H1 (cell line): ENCODE data around the gene RBCK1. TPM values are rescaled to one million over a fixed set of nuclear protein-coding genes. Genes with fewer than 3 reads are reported as not detected.

Experiments
- CTCF ChIA-PET: fragments of 300-600 bp; sonication (Branson Sonifier 250); formaldehyde crosslinking; loops from one replicate; lab custom pipeline; 2021; ENCODE audit not compliant: partially characterized antibody; lab: Charles Lee
- POLR2A ChIA-PET: fragments of 300-600 bp; sonication (Branson Sonifier 250); formaldehyde crosslinking; loops from one replicate; lab custom pipeline; 2021; ENCODE audit warnings: inconsistent platforms; ENCODE audit not compliant: partially characterized antibody; lab: Charles Lee
- DNase-seq, 2 experiments: peaks; one replicate each; pipeline versions ENCODE4 v3.0.0 to v3.0.0-alpha.2; 2010 to 2022; ENCODE audit warnings: low spot score in 2 of 2, low read depth in 1 of 2, mixed read lengths in 1 of 2
- FAIRE-seq: peaks from 2 replicates; lab custom pipeline; 2011; peaks lifted over from hg19 to GRCh38; lab: Jason Lieb, UNC
- H2AFZ ChIP-seq: 2 replicates; pipeline ENCODE4 v1.8.1; 2012; ENCODE audit warnings: low read length, inconsistent platforms
- H2AK5ac ChIP-seq: 2 replicates; pipeline ENCODE4 v1.6.1; 2013; ENCODE audit warnings: low read depth, low read length
- H2BK120ac ChIP-seq: replicated peaks from 2 replicates; pipeline ENCODE3; 2013; ENCODE audit warnings: low read depth, low read length, inconsistent platforms
- H2BK12ac ChIP-seq: 2 replicates; pipeline ENCODE4 v1.6.1; 2013; ENCODE audit warnings: low read depth, low read length
- H2BK15ac ChIP-seq: 2 replicates; pipeline ENCODE4 v1.6.1; 2013; ENCODE audit warnings: low read length
- H2BK20ac ChIP-seq: 2 replicates; pipeline ENCODE4 v1.6.1; 2013; ENCODE audit warnings: low read length
- H2BK5ac ChIP-seq: 2 replicates; pipeline ENCODE4 v1.6.1; 2013; ENCODE audit warnings: low read depth, low read length
- H3K14ac ChIP-seq: 2 replicates; pipeline ENCODE4 v1.6.1; 2013; ENCODE audit warnings: inconsistent platforms; ENCODE audit not compliant: insufficient read length
- H3K18ac ChIP-seq: 2 replicates; pipeline ENCODE4 v1.6.1; 2013; ENCODE audit warnings: low read length; ENCODE audit errors: extremely low read depth
- H3K23ac ChIP-seq: 2 replicates; pipeline ENCODE4 v1.6.1; 2013; ENCODE audit warnings: inconsistent platforms; ENCODE audit not compliant: insufficient read length
- H3K23me2 ChIP-seq: 2 replicates; pipeline ENCODE4 v1.6.1; 2013; ENCODE audit warnings: low read depth, low read length
- H3K27ac ChIP-seq: 2 replicates; pipeline ENCODE4 v1.6.1; 2011; ENCODE audit warnings: low read depth, low read length, inconsistent platforms
- H3K27me3 ChIP-seq, 4 experiments: replicated peaks in 1 of 4; 1 replicate in 1 of 4; 2 replicates in 3 of 4; pipeline versions ENCODE4 v1.6.1 to v1.8.1; 2011 to 2013; ENCODE audit warnings: low read length in 3 of 4, mild to moderate bottlenecking in 3 of 4, inconsistent platforms in 2 of 4, mixed read lengths in 2 of 4, moderate library complexity in 1 of 4; ENCODE audit not compliant: control insufficient read depth in 3 of 4, insufficient read depth in 3 of 4; ENCODE audit errors: extremely low read depth in 1 of 4
- H3K36me3 ChIP-seq, 4 experiments: 2 replicates each; pipeline versions ENCODE4 v1.6.1 to v1.8.1; 2011 to 2013; ENCODE audit warnings: mild to moderate bottlenecking in 4 of 4, low read length in 3 of 4, moderate library complexity in 2 of 4, control low read depth in 1 of 4, inconsistent platforms in 1 of 4; ENCODE audit not compliant: insufficient read depth in 4 of 4, control insufficient read depth in 2 of 4
- H3K4ac ChIP-seq: replicated peaks from 2 replicates; pipeline ENCODE3; 2013; ENCODE audit warnings: low read length, low read depth, mixed read lengths, inconsistent platforms; ENCODE audit not compliant: insufficient read length
- H3K4me1 ChIP-seq, 4 experiments: replicated peaks in 1 of 4; 1 replicate in 1 of 4; 2 replicates in 3 of 4; pipeline versions ENCODE4 v1.6.1 to v1.8.1; 2011 to 2013; ENCODE audit warnings: low read length in 3 of 4, inconsistent platforms in 2 of 4, mixed read lengths in 1 of 4; ENCODE audit not compliant: insufficient read depth in 4 of 4, control insufficient read depth in 3 of 4
- H3K4me2 ChIP-seq, 2 experiments: 2 replicates each; pipeline versions ENCODE4 v1.6.1 to v1.8.1; 2011 to 2013; ENCODE audit warnings: low read depth in 2 of 2, low read length in 2 of 2, control low read depth in 1 of 2, inconsistent platforms in 1 of 2, mild to moderate bottlenecking in 1 of 2; ENCODE audit not compliant: insufficient read depth in 1 of 2
- H3K4me3 ChIP-seq, 4 experiments: fragments of 200-600, 300-600 bp in 1 of 4; sonication (generic), shearing (Covaris generic), sonication (Bioruptor Twin) in 1 of 4; 2 replicates each; pipeline versions ENCODE4 v1.5.1 to v1.8.1; 2011 to 2016; ENCODE audit warnings: low read length in 4 of 4, low read depth in 3 of 4, control low read depth in 2 of 4, inconsistent platforms in 2 of 4, mild to moderate bottlenecking in 2 of 4, mixed read lengths in 1 of 4, moderate library complexity in 1 of 4; ENCODE audit not compliant: insufficient read depth in 2 of 4; ENCODE audit errors: extremely low read depth in 1 of 4
- H3K56ac ChIP-seq: replicated peaks from 2 replicates; pipeline ENCODE3; 2013; ENCODE audit warnings: low read depth, mild to moderate bottlenecking, mixed read lengths, low read length, inconsistent platforms; ENCODE audit not compliant: insufficient read length
- H3K79me1 ChIP-seq: 2 replicates; pipeline ENCODE4 v1.6.1; 2013; ENCODE audit warnings: low read depth, low read length, control low read depth
- H3K79me2 ChIP-seq, 2 experiments: 2 replicates each; pipeline versions ENCODE4 v1.6.1 to v1.8.1; 2012 to 2013; ENCODE audit warnings: low read length in 2 of 2, mild to moderate bottlenecking in 2 of 2, inconsistent platforms in 1 of 2; ENCODE audit not compliant: insufficient read depth in 2 of 2, control insufficient read depth in 1 of 2
- H3K9ac ChIP-seq, 4 experiments: replicated peaks in 1 of 4; 1 replicate in 1 of 4; 2 replicates in 3 of 4; pipeline versions ENCODE4 v1.6.1 to v1.8.1; 2011 to 2013; ENCODE audit warnings: low read depth in 3 of 4, low read length in 3 of 4, control low read depth in 2 of 4, mild to moderate bottlenecking in 2 of 4, moderate library complexity in 2 of 4, inconsistent platforms in 1 of 4; ENCODE audit errors: extremely low read depth in 1 of 4
- H3K9me3 ChIP-seq, 2 experiments: 2 replicates each; pipeline versions ENCODE4 v1.6.1 to v1.8.1; 2012 to 2013; ENCODE audit warnings: mild to moderate bottlenecking in 2 of 2, moderate library complexity in 2 of 2, control low read depth in 1 of 2, inconsistent platforms in 1 of 2, low read depth in 1 of 2, low read length in 1 of 2, mixed read lengths in 1 of 2; ENCODE audit not compliant: insufficient read depth in 2 of 2
- H4K20me1 ChIP-seq, 2 experiments: replicated peaks in 1 of 2; 2 replicates each; pipeline versions ENCODE3 to v1.8.1; 2011 to 2013; ENCODE audit warnings: inconsistent platforms in 2 of 2, low read length in 2 of 2, mild to moderate bottlenecking in 1 of 2; ENCODE audit not compliant: insufficient read depth in 2 of 2, control insufficient read depth in 1 of 2
- H4K5ac ChIP-seq: 2 replicates; pipeline ENCODE4 v1.6.1; 2013; ENCODE audit warnings: low read length, low read depth, mixed read lengths, inconsistent platforms; ENCODE audit not compliant: insufficient read length
- H4K8ac ChIP-seq: 2 replicates; pipeline ENCODE4 v1.8.0; 2013; ENCODE audit warnings: mild to moderate bottlenecking, moderate library complexity, low read length, inconsistent platforms; ENCODE audit not compliant: insufficient read depth; ENCODE audit errors: extremely low read depth
- H4K91ac ChIP-seq: replicated peaks from 2 replicates; pipeline ENCODE3; 2013; ENCODE audit warnings: low read length, mixed read lengths, inconsistent platforms; ENCODE audit not compliant: insufficient read length
- CBX5 ChIP-seq: fragments of 300-800, 300-1000 bp; sonication (generic); IDR thresholded peaks from 2 replicates; pipeline ENCODE4 v1.7.1; 2016; ENCODE audit warnings: antibody characterized with exemption, low read length, low read depth
- EP300 ChIP-seq, 2 experiments: IDR thresholded peaks; 1 replicate in 1 of 2; 2 replicates in 1 of 2; pipeline ENCODE4 v1.6.1; 2011 to 2012; ENCODE audit warnings: low read depth in 2 of 2, low read length in 2 of 2, mild to moderate bottlenecking in 2 of 2, borderline replicate concordance in 1 of 2, inconsistent platforms in 1 of 2, moderate library complexity in 1 of 2
- RXRA ChIP-seq: IDR thresholded peaks from 2 replicates; pipeline ENCODE4 v1.6.1; 2011; ENCODE audit warnings: low read depth, mild to moderate bottlenecking, low read length, moderate library complexity; ENCODE audit not compliant: insufficient read depth
- SIX5 ChIP-seq: IDR thresholded peaks from 2 replicates; pipeline ENCODE4 v1.6.1; 2011; ENCODE audit warnings: mild to moderate bottlenecking, low read depth, low read length
- WGBS, 2 experiments: shearing (Covaris generic) in 1 of 2; methylation state at CpG; one replicate each; pipeline versions ENCODE4 v1.1.6 to v1.1.7; 2013 to 2015; ENCODE audit warnings: low lambda C conversion rate in 2 of 2, mixed read lengths in 2 of 2, inconsistent platforms in 1 of 2, low coverage in 1 of 2, missing lambda C conversion rate in 1 of 2; ENCODE audit not compliant: insufficient replicate concordance in 2 of 2, insufficient coverage in 1 of 2, insufficient read length in 1 of 2; ENCODE audit errors: extremely low coverage in 1 of 2, missing lambda C conversion rate in 1 of 2; 5-methylcytosine and 5-hydroxymethylcytosine counted together
- polyA plus RNA-seq, 7 experiments: library from polyadenylated mRNA; depleted of rRNA in 3 of 7; stranded (reverse) in 5 of 7; unstranded in 2 of 7; fragments of >200 nt in 5 of 7; fragments of 200-250 nt in 2 of 7; gene quantifications; 1 replicate in 5 of 7; 2 replicates in 1 of 7; 4 replicates in 1 of 7; pipeline versions ENCODE4 v1.2.1 to v1.2.3, GENCODE V29; 2011 to 2013; ENCODE audit warnings: missing spikeins in 2 of 7, mixed read lengths in 2 of 7
- total RNA-seq: library from RNA; stranded (reverse); fragmentation: NEBNext Ultra II Directional; extraction: Animal tissue kit (Norgen Biotek cat#: 25700); gene quantifications from 2 replicates; pipeline ENCODE4 v1.2.1, GENCODE V29; 2021

The RBCK1 gene
- total and polyA plus RNA-seq, 2 of the 8 experiments (the other 6 are each of a cell fraction or from before 2014, with no cell fraction given): 43.1 to 54.7 TPM

- H2BK15ac ChIP-seq: no peak overlapping the region
- FAIRE-seq (no peak), DNase-seq (no peak)
- H3K9ac ChIP-seq: no peak overlapping the region
- no peak overlapping the region for H2BK5ac ChIP-seq
- no peak overlapping the region for H3K14ac ChIP-seq
- H3K4ac ChIP-seq: no peak overlapping the region
- peaks cover 3 to 28% (median 10%) of the 10 kb centered on the region in 4 experiments; a peak in 6 of 8 replicates for H3K36me3 ChIP-seq
- TF ChIP-seq EP300 (IDR thresholded peaks at IDR 0.05; ENCODE audit: borderline replicate concordance in 1 of 2, low read depth in 2 of 2, low read length in 2 of 2) (no peak), SIX5 (no peak), CBX5 (no peak), RXRA (no peak)
- H3K79me2 ChIP-seq: no peaks in the 10 kb centered on the region
- no peak overlapping the region for H4K91ac ChIP-seq
- WGBS, 2 experiments: 92% methylated on average over 13 of the region's 13 CpGs; no CpG with 5 or more reads in 1 of the 2 experiments
- no peak overlapping the region for H4K5ac ChIP-seq
- no peak overlapping the region for H2BK12ac ChIP-seq
- H2BK20ac ChIP-seq: no peak overlapping the region
- H3K27me3 ChIP-seq: peaks cover 0 to 11% (median 3%) of the 10 kb centered on the region in 4 experiments; a peak in 4 of 7 replicates
- H3K79me1 ChIP-seq: no peaks in the 10 kb centered on the region
- H3K23me2 ChIP-seq: no peaks in the 10 kb centered on the region
- H2AFZ ChIP-seq: no peak overlapping the region
- no peak overlapping the region for H3K4me3 ChIP-seq
- H2BK120ac ChIP-seq: no peak overlapping the region
- no peak overlapping the region for H3K23ac ChIP-seq
- no peak overlapping the region for H3K56ac ChIP-seq
- no peak overlapping the region for H3K27ac ChIP-seq
- CTCF ChIA-PET: interaction anchor here (0.7 to 3.8 kb wide), 25 partner anchors 10 to 329 kb away, joined by 3 to 52 read pairs (median 6); no protein-coding TSS in a partner anchor
- POLR2A ChIA-PET: interaction anchor here (0.8 to 2.4 kb wide), 10 partner anchors 14 to 105 kb away, joined by 3 to 6 read pairs (median 4); no protein-coding TSS in a partner anchor
- no peak overlapping the region for H3K18ac ChIP-seq
- H4K20me1 ChIP-seq: peaks cover 14 to 44% of the 10 kb centered on the region in 2 experiments
- H3K4me1 ChIP-seq: peaks cover 0 to 13% (median 5%) of the 10 kb centered on the region in 4 experiments; a peak in 6 of 7 replicates
- no peak overlapping the region for H4K8ac ChIP-seq
- no peaks in the 10 kb centered on the region for H3K9me3 ChIP-seq
- no peak overlapping the region for H2AK5ac ChIP-seq
- H3K4me2 ChIP-seq: no peak overlapping the region
These were observed 24.1 kb downstream of the RBCK1 start for GRCh38 chr20:432208-432607.
